DOHH2 (cell line): ENCODE data around the gene MAP3K4.

Source experiments
- H3F3A ChIP-seq: fragments of 200-600 bp; sonication (generic), shearing (Covaris generic); 2 replicates; pipeline ENCODE4 v1.6.0; 2016; ENCODE audit warnings: antibody characterized with exemption, mild to moderate bottlenecking; ENCODE audit not compliant: control insufficient read depth, insufficient read depth
- H3K27ac ChIP-seq: fragments of 200-600 bp; sonication (generic); 2 replicates; pipeline ENCODE4 v1.5.1; 2014; ENCODE audit warnings: low read depth, mild to moderate bottlenecking, low read length, moderate library complexity
- H3K27me3 ChIP-seq: fragments of 200-600 bp; sonication (generic); 2 replicates; pipeline ENCODE4 v1.6.1; 2014; ENCODE audit warnings: mild to moderate bottlenecking, low read length, mixed read lengths; ENCODE audit not compliant: control insufficient read depth
- H3K36me3 ChIP-seq: fragments of 200-600 bp; sonication (generic); 2 replicates; pipeline ENCODE4 v1.6.1; 2014; ENCODE audit warnings: mild to moderate bottlenecking, low read length, moderate library complexity, mixed read lengths; ENCODE audit not compliant: control insufficient read depth
- H3K4me1 ChIP-seq: fragments of 200-600 bp; sonication (generic); 2 replicates; pipeline ENCODE4 v1.6.1; 2014; ENCODE audit warnings: mild to moderate bottlenecking, low read length, mixed read lengths; ENCODE audit not compliant: control insufficient read depth
- H3K4me2 ChIP-seq: fragments of 200-600 bp; sonication (generic); 2 replicates; pipeline ENCODE4 v1.6.0; 2014; ENCODE audit warnings: mild to moderate bottlenecking, low read length, moderate library complexity
- H3K4me3 ChIP-seq: fragments of 200-600 bp; sonication (generic); 2 replicates; pipeline ENCODE4 v1.5.1; 2014; ENCODE audit warnings: mild to moderate bottlenecking, low read length, mixed read lengths
- H3K79me2 ChIP-seq: fragments of 200-600 bp; sonication (generic); 2 replicates; pipeline ENCODE4 v1.6.1; 2014; ENCODE audit warnings: mild to moderate bottlenecking, low read length, mixed read lengths; ENCODE audit not compliant: control insufficient read depth
- H3K9me2 ChIP-seq: fragments of 200-600 bp; sonication (generic); replicated peaks from 2 replicates; pipeline ENCODE4 v1.6.1; 2014; ENCODE audit warnings: mild to moderate bottlenecking, low read length, mixed read lengths; ENCODE audit not compliant: control insufficient read depth
- H3K9me3 ChIP-seq: fragments of 200-600 bp; sonication (generic); 2 replicates; pipeline ENCODE4 v1.6.1; 2014; ENCODE audit warnings: antibody characterized with exemption, low read length, mixed read lengths; ENCODE audit not compliant: control insufficient read depth, insufficient read depth
- H4K20me1 ChIP-seq: fragments of 200-600 bp; sonication (generic); 2 replicates; pipeline ENCODE4 v1.6.0; 2014; ENCODE audit warnings: low read depth, mild to moderate bottlenecking, antibody characterized with exemption, low read length, moderate library complexity; ENCODE audit not compliant: control insufficient read depth, insufficient read depth
- EZH2phosphoT487 ChIP-seq: fragments of 200-600 bp; sonication (generic); IDR thresholded peaks from 2 replicates; pipeline ENCODE4 v1.6.1; 2017; ENCODE audit warnings: borderline replicate concordance, mild to moderate bottlenecking, antibody characterized with exemption, low read length, moderate library complexity, mixed read lengths
- TF ChIP-seq, protein P1 (sequence below): fragments of 200-600 bp; sonication (generic); IDR thresholded peaks from one replicate; pipeline ENCODE4 v1.5.1; 2014; ENCODE audit warnings: antibody characterized with exemption, mild to moderate bottlenecking, low read depth, low read length; ENCODE audit not compliant: poor library complexity, severe bottlenecking

MAP3K4 gene

DNA sequence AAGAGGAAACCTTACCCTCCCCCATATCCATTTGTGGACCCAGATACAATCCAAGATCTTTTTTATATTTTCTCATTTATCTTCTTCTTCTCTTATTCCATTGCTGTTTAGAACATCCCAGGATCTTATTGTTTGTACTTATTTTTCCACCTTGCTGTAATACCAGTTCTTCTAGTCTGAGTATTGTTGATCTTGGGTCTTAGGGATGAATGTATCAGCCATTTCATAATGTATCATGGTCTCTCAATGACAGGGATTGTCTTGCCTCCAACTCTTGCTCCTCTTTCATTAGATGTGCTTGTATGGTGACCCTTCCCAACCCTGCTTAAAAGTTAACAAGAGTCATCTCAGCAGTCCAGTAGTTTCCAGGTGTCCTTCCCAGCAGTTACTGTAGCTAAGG lies 63.3 kb downstream of the MAP3K4 start:
- Histone ChIP-seq H3K4me2 (no peak overlapping the region), H4K20me1 (no peaks in the 10 kb centered on the region), H3K4me3 (no peak overlapping the region), H3K4me1 (peaks cover 35% of the 10 kb centered on the region), H3K36me3 (peaks cover 21% of the 10 kb centered on the region), H3K79me2 (peaks cover 39% of the 10 kb centered on the region), H3K27me3 (no peaks in the 10 kb centered on the region), H3K9me3 (no peaks in the 10 kb centered on the region), H3K9me2 (no peaks in the 10 kb centered on the region), H3F3A (no peaks in the 10 kb centered on the region), H3K27ac (no peak overlapping the region)
- TF ChIP-seq, protein P1, sequence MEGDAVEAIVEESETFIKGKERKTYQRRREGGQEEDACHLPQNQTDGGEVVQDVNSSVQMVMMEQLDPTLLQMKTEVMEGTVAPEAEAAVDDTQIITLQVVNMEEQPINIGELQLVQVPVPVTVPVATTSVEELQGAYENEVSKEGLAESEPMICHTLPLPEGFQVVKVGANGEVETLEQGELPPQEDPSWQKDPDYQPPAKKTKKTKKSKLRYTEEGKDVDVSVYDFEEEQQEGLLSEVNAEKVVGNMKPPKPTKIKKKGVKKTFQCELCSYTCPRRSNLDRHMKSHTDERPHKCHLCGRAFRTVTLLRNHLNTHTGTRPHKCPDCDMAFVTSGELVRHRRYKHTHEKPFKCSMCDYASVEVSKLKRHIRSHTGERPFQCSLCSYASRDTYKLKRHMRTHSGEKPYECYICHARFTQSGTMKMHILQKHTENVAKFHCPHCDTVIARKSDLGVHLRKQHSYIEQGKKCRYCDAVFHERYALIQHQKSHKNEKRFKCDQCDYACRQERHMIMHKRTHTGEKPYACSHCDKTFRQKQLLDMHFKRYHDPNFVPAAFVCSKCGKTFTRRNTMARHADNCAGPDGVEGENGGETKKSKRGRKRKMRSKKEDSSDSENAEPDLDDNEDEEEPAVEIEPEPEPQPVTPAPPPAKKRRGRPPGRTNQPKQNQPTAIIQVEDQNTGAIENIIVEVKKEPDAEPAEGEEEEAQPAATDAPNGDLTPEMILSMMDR = no peak
- TF ChIP-seq EZH2phosphoT487 = no peak

DNA sequence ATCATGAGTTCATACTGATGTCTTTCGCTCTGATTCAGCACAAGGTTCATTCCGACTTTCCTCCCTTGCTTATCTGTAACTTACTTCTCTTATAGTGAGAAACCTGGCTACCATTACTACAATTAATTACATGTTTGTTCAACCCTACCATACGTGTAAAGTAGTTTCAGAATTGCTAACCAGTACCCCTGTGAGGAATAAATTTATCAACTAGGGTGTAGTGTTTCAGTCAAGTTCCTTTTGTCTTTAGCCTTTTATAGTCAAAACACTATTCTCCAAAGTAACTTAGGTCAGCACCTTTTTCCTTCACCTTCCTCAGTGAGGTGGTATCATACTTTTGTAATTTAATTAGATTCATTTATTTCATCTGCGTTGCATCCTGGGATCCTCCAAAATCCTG lies 64.9 kb downstream of the MAP3K4 start:
- TF ChIP-seq, protein P1 = no peak
- TF ChIP-seq EZH2phosphoT487 = no peak
- Histone ChIP-seq H3K4me2 (peak overlapping the region; percentile 89), H3K79me2 (peaks cover 48% of the 10 kb centered on the region), H3K4me1 (peaks cover 37% of the 10 kb centered on the region), H3K27ac (peak overlapping the region; percentile 75), H3K4me3 (peak overlapping the region; percentile 67), H3K36me3 (peaks cover 25% of the 10 kb centered on the region), H4K20me1 (no peaks in the 10 kb centered on the region), H3K9me2 (no peaks in the 10 kb centered on the region), H3F3A (no peaks in the 10 kb centered on the region), H3K27me3 (no peaks in the 10 kb centered on the region), H3K9me3 (peaks cover 5% of the 10 kb centered on the region; the same call in 1 of the 2 replicates)

DNA sequence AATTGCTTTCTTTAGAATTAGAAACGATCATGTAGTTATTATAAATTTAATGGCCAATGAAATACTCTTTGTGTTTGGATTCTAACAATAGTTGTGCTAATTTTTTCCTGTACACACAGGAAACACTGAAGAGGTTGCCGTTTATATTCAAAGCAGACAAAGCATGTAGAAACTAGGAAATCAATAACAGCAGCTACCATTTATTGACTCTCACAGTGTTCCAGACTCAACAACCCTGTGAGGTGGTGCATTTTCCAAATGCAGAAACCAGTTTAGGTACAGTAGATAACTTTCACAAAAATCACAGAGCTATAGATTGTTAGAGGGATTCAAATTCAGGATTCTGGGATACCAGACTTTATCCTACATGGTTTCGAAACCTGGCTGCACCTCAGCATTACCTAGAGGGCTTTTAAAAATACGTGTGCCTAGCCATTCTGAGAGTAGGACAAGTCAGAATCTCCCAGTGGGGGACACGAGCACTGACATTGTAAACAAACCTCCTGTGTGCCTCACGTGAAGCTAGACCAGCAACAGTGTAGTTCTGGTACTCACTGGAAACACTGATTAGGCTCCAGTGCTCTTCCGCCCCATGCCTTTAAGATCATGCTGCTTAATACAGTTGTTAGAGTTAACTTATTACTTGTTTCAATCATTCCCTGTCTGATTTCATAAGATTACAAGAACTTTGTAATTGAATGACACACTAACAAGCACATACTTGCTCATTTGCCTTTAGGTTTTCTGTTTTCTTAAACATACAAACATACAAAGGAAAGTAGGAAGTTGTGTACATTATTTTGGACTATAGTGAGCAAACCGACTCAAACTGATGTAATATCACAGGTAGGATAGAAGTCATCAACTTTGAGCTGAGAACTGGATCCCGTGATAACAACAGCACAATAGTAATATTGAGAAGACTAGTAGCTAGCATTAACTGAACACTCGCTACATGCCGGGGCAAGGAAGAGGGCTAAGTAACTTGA lies 65.8 kb downstream of the MAP3K4 start:
- H3K79me2 ChIP-seq = peaks cover 51% of the 10 kb centered on the region
- no peak for TF ChIP-seq EZH2phosphoT487
- TF ChIP-seq, protein P1 = no peak
- H3K36me3 ChIP-seq = peaks cover 25% of the 10 kb centered on the region
- H3K27ac ChIP-seq = peak overlapping the region; percentile 75
- H3K4me2 ChIP-seq = peak overlapping the region; percentile 89
- peaks cover 6% of the 10 kb centered on the region; the same call in 1 of the 2 replicates for H3K9me3 ChIP-seq
- H3K27me3 ChIP-seq = no peaks in the 10 kb centered on the region
- peaks cover 38% of the 10 kb centered on the region for H3K4me1 ChIP-seq
- H3K4me3 ChIP-seq = peak overlapping the region; percentile 67
- no peaks in the 10 kb centered on the region for H4K20me1 ChIP-seq
- 0 out of 2 replicates have a peak, but pooled peaks cover 3% of the 10 kb centered on the region for H3F3A ChIP-seq
- H3K9me2 ChIP-seq = no peaks in the 10 kb centered on the region
